GM10248 (cell line): ENCODE measurements around the gene SREBF1.

Experiments used
- CTCF ChIA-PET: fragments of 300-600 bp; sonication (Branson Sonifier 250); formaldehyde crosslinking; extraction: SDS; loops from one replicate; lab custom pipeline; 2021; ENCODE audit warnings: antibody characterized with exemption; lab: Yijun Ruan, JAX
- POLR2A ChIA-PET: fragments of 350-650 bp; sonication (Branson Sonifier 250); formaldehyde crosslinking; extraction: SDS; loops from one replicate; lab custom pipeline; 2020; ENCODE audit warnings: antibody characterized with exemption; lab: Yijun Ruan, JAX
- DNase-seq: peaks from one replicate; pipeline ENCODE4 v3.0.0; 2012; ENCODE audit errors: extremely low spot score
- CTCF ChIP-seq: IDR thresholded peaks from 2 replicates; pipeline ENCODE4 v1.5.1; 2012; ENCODE audit warnings: mild to moderate bottlenecking, low read depth; ENCODE audit errors: extremely low read depth, missing control alignments, control extremely low read depth

SREBF1 gene

GRCh38 chr17:17880577-17881196 lies 43.9 kb upstream of the SREBF1 start:
- no peak for DNase-seq
- ChIA-PET POLR2A (no interaction called here), CTCF (interaction anchor here (1.3 to 1.4 kb wide), 2 partner anchors 21 to 153 kb away, joined by 4 to 5 read pairs; no protein-coding TSS in a partner anchor)
- no peak for TF ChIP-seq CTCF

GRCh38 chr17:17877529-17878358 lies 41.0 kb upstream of the SREBF1 start:
- no peak for DNase-seq
- ChIA-PET POLR2A (no interaction called here), CTCF (interaction anchor here (2.0 to 4.0 kb wide), 3 partner anchors 11 to 17 kb away, joined by 8 to 15 read pairs (median 14); no protein-coding TSS in a partner anchor)
- no peak for TF ChIP-seq CTCF

- no peak for TF ChIP-seq CTCF
- DNase-seq = no peak
- CTCF ChIA-PET = interaction anchor here (0.8 to 4.0 kb wide), 6 partner anchors 8 to 42 kb away, joined by 4 to 15 read pairs (median 8); no protein-coding TSS in a partner anchor
- POLR2A ChIA-PET = no interaction called here
Measured at GRCh38 chr17:17876959-17877528, 40.3 kb upstream of the SREBF1 start.

GRCh38 chr17:17874478-17874877 lies 37.7 kb upstream of the SREBF1 start:
- CTCF ChIA-PET = interaction anchor here (1.7 kb wide), 1 partner anchor 44 kb away, joined by 3 read pairs; no protein-coding TSS in a partner anchor
- TF ChIP-seq CTCF = no peak
- DNase-seq = no peak

GRCh38 chr17:17873450-17873991 lies 36.7 kb upstream of the SREBF1 start:
- POLR2A ChIA-PET = no interaction called here
- TF ChIP-seq CTCF = no peak
- CTCF ChIA-PET = interaction anchor here (1.7 kb wide), 1 partner anchor 45 kb away, joined by 3 read pairs; no protein-coding TSS in a partner anchor
- DNase-seq = no peak

More at GRCh38 chr17:17874478-17874877, 37.7 kb upstream of the SREBF1 start:
- POLR2A ChIA-PET = interaction anchor here (0.7 kb wide), 1 partner anchor 174 kb away, joined by 6 read pairs; no protein-coding TSS in a partner anchor
